ENCODE measurements around the gene RBBP8. TPM values are rescaled to one million over a fixed set of nuclear protein-coding genes. Genes with fewer than 3 reads are reported as not detected.

Gene RBBP8
- total and polyA plus RNA-seq, 2 donors (not counting 3 experiments of a cell fraction or from before 2014, with no cell fraction given): 3.0 to 13.5 TPM

DNA sequence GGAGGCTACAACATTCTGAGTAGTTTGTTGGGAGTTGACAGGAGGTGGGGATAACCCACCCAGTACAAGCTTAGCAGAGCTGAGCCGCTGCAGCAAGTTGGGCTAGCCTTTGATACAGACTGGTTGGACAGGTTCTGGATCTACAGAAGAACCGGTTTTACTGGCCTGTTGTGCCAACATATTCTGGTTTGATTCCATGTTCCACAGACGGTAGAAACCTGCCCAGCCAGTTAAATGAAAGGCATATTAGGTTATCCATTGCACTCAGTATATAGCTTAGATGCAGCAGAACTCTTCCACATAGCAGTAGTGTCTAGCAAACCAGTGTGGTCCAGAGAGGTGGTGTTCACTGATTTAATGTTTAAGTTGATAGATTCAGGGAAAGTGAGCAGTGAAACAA is 19.3 kb upstream of the RBBP8 start:
- ChIA-PET POLR2A (no interaction called here), CTCF (interaction anchor here (2.4 kb wide), 1 partner anchor 69 kb away, joined by 8 read pairs; no protein-coding TSS in a partner anchor)
- H3K27me3 ChIP-seq (ENCODE audit: control insufficient read depth in 2 of 2, insufficient read depth in 2 of 2, low read length in 2 of 2): peaks cover 0 to 2% of the 10 kb centered on the region in 2 experiments
- no peaks in the 10 kb centered on the region for H3K79me2 ChIP-seq (ENCODE audit: control insufficient read depth, insufficient read depth, low read length)
- intact Hi-C loops (cut with micrococcal nuclease): loop anchor here (10.0 kb wide), 1 partner anchor 69 kb away; no protein-coding TSS in a partner anchor
- no peak overlapping the region for H3K4me3 ChIP-seq (replicated peaks in 1 of 3; ENCODE audit: insufficient read depth in 1 of 3, low read depth in 1 of 3, low read length in 3 of 3)
- H3K4me2 ChIP-seq (ENCODE audit: insufficient read depth, low read length): no peak overlapping the region
- H3K4me1 ChIP-seq (ENCODE audit: control insufficient read depth, extremely low read depth, insufficient read depth, low read length): no peaks in the 10 kb centered on the region
- no peaks in the 10 kb centered on the region for H3K36me3 ChIP-seq (ENCODE audit: control insufficient read depth in 2 of 2, extremely low read depth in 1 of 2, insufficient read depth in 2 of 2, low read length in 2 of 2)
- H3K27ac ChIP-seq (ENCODE audit: insufficient read depth, low read depth, low read length): no peak overlapping the region
- DNase-seq (ENCODE audit: low read depth, low spot score) (no peak), FAIRE-seq (no peak)
- dilution Hi-C loops (cut with MboI; ENCODE audit: extremely low pct_ligation_motif_present, low sequenced_read_pairs): no loop called here
- H4K20me1 ChIP-seq (replicated peaks; ENCODE audit: control insufficient read depth, extremely low read depth, insufficient read depth, low read length): no peaks in the 10 kb centered on the region
- no peak for TF ChIP-seq GATA2 (IDR thresholded peaks at IDR 0.05; ENCODE audit: insufficient read depth, insufficient read length, low read depth, low read length)
- TF ChIP-seq, protein P1, sequence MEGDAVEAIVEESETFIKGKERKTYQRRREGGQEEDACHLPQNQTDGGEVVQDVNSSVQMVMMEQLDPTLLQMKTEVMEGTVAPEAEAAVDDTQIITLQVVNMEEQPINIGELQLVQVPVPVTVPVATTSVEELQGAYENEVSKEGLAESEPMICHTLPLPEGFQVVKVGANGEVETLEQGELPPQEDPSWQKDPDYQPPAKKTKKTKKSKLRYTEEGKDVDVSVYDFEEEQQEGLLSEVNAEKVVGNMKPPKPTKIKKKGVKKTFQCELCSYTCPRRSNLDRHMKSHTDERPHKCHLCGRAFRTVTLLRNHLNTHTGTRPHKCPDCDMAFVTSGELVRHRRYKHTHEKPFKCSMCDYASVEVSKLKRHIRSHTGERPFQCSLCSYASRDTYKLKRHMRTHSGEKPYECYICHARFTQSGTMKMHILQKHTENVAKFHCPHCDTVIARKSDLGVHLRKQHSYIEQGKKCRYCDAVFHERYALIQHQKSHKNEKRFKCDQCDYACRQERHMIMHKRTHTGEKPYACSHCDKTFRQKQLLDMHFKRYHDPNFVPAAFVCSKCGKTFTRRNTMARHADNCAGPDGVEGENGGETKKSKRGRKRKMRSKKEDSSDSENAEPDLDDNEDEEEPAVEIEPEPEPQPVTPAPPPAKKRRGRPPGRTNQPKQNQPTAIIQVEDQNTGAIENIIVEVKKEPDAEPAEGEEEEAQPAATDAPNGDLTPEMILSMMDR (IDR thresholded peaks at IDR 0.05; ENCODE audit: extremely low read depth in 1 of 2, insufficient read depth in 1 of 2, low read depth in 1 of 2, low read length in 2 of 2): no peak
- no TSS peak for BruUV-seq (replicated peaks)
- H3K9me1 ChIP-seq (replicated peaks; ENCODE audit: control insufficient read depth, extremely low read depth, insufficient read depth, low read length): no peaks in the 10 kb centered on the region
- no peak overlapping the region for H2AFZ ChIP-seq (ENCODE audit: low read depth, low read length)
- H3K9me3 ChIP-seq (replicated peaks; ENCODE audit: control insufficient read depth, insufficient read depth, low read length): no peaks in the 10 kb centered on the region
- H3K9ac ChIP-seq (replicated peaks; ENCODE audit: extremely low read depth, insufficient read depth, low read length): no peak overlapping the region

DNA sequence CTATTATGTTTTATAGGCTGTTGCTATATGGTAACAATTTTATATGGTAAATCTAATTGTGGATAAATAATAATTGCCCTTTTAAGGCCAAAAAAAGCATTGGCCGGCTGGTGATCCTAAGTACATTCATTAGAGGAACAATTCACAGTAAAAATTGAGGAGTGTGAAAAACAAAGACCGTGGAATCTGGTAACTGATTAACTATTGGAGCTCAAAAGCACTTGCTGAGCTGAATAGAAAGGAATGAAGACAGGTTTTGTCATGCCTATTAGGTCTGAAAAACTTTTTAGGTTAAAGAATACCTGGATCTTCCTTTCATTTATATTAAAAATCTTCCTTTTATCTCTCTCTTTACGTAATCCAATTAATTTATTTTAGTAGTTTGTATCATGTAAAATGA is 18.5 kb upstream of the RBBP8 start:
- H2AFZ ChIP-seq (ENCODE audit: low read depth, low read length): no peak overlapping the region
- H3K9me1 ChIP-seq (replicated peaks; ENCODE audit: control insufficient read depth, extremely low read depth, insufficient read depth, low read length): no peaks in the 10 kb centered on the region
- no peak overlapping the region for H3K9ac ChIP-seq (replicated peaks; ENCODE audit: extremely low read depth, insufficient read depth, low read length)
- no peaks in the 10 kb centered on the region for H3K4me1 ChIP-seq (ENCODE audit: control insufficient read depth, extremely low read depth, insufficient read depth, low read length)
- no peak overlapping the region for H3K4me3 ChIP-seq (replicated peaks in 1 of 3; ENCODE audit: insufficient read depth in 1 of 3, low read depth in 1 of 3, low read length in 3 of 3)
- no TSS peak for BruUV-seq (replicated peaks)
- no peak for TF ChIP-seq GATA2 (IDR thresholded peaks at IDR 0.05; ENCODE audit: insufficient read depth, insufficient read length, low read depth, low read length)
- TF ChIP-seq, protein P1 (IDR thresholded peaks at IDR 0.05; ENCODE audit: extremely low read depth in 1 of 2, insufficient read depth in 1 of 2, low read depth in 1 of 2, low read length in 2 of 2): no peak
- no peak for TF ChIP-seq FOS (IDR thresholded peaks at IDR 0.05; ENCODE audit: borderline replicate concordance, insufficient read depth, low read length)
- no peak for TF ChIP-seq JUN (IDR thresholded peaks at IDR 0.05; ENCODE audit: borderline replicate concordance, insufficient read depth, insufficient read length, low read depth)
- TF ChIP-seq MYC (IDR thresholded peaks at IDR 0.05; ENCODE audit: low read depth, low read length): no peak
- TF ChIP-seq POLR2AphosphoS5 (IDR thresholded peaks at IDR 0.05; ENCODE audit: insufficient read depth, low read depth, low read length): no peak
- ChIA-PET CTCF (interaction anchor here (2.4 kb wide), 1 partner anchor 68 kb away, joined by 8 read pairs; no protein-coding TSS in a partner anchor), POLR2A (interaction anchor here (0.6 to 0.7 kb wide), 2 partner anchors 24 to 43 kb away, joined by 3 read pairs; no protein-coding TSS in a partner anchor)
- no peaks in the 10 kb centered on the region for H4K20me1 ChIP-seq (replicated peaks; ENCODE audit: control insufficient read depth, extremely low read depth, insufficient read depth, low read length)
- DNase-seq (ENCODE audit: low read depth, low spot score) (no peak), FAIRE-seq (no peak)
- peaks cover 0 to 2% of the 10 kb centered on the region in 2 experiments for H3K27me3 ChIP-seq (ENCODE audit: control insufficient read depth in 2 of 2, insufficient read depth in 2 of 2, low read length in 2 of 2)
- H3K27ac ChIP-seq (ENCODE audit: insufficient read depth, low read depth, low read length): no peak overlapping the region
- dilution Hi-C loops (cut with MboI; ENCODE audit: extremely low pct_ligation_motif_present, low sequenced_read_pairs) (no loop called here), intact Hi-C loops (cut with micrococcal nuclease) (loop anchor here (10.0 kb wide), 1 partner anchor 70 kb away; no protein-coding TSS in a partner anchor)
- no peak overlapping the region for H3K4me2 ChIP-seq (ENCODE audit: insufficient read depth, low read length)
- H3K79me2 ChIP-seq (ENCODE audit: control insufficient read depth, insufficient read depth, low read length): no peaks in the 10 kb centered on the region
- no peaks in the 10 kb centered on the region for H3K9me3 ChIP-seq (replicated peaks; ENCODE audit: control insufficient read depth, insufficient read depth, low read length)
- no peaks in the 10 kb centered on the region for H3K36me3 ChIP-seq (ENCODE audit: control insufficient read depth in 2 of 2, extremely low read depth in 1 of 2, insufficient read depth in 2 of 2, low read length in 2 of 2)
